Measurements from ENCODE around the gene TEK.

Gene TEK

GRCh38 chr9:27196383-27196782, 87.4 kb downstream of the TEK start:
- Histone ChIP-seq H3K4me2 (no peak overlapping the region), H3K4me1 (ENCODE audit: low read depth, poor library complexity, severe bottlenecking) (peaks cover 4% of the 10 kb centered on the region), H3K27ac (no peak overlapping the region), H3K9ac (no peak overlapping the region), H3K79me2 (ENCODE audit: insufficient read depth, low read depth) (no peaks in the 10 kb centered on the region), H3K27me3 (ENCODE audit: insufficient read depth, low read depth) (no peaks in the 10 kb centered on the region), H3K4me3 (IDR thresholded peaks at IDR 0.05; ENCODE audit: insufficient read depth, low read depth, low read length) (no peak overlapping the region), H2AFZ (ENCODE audit: low read depth) (no peak overlapping the region), H3K36me3 (ENCODE audit: insufficient read depth) (no peaks in the 10 kb centered on the region), H4K20me1 (ENCODE audit: insufficient read depth) (no peaks in the 10 kb centered on the region)
- TF ChIP-seq, protein P1, sequence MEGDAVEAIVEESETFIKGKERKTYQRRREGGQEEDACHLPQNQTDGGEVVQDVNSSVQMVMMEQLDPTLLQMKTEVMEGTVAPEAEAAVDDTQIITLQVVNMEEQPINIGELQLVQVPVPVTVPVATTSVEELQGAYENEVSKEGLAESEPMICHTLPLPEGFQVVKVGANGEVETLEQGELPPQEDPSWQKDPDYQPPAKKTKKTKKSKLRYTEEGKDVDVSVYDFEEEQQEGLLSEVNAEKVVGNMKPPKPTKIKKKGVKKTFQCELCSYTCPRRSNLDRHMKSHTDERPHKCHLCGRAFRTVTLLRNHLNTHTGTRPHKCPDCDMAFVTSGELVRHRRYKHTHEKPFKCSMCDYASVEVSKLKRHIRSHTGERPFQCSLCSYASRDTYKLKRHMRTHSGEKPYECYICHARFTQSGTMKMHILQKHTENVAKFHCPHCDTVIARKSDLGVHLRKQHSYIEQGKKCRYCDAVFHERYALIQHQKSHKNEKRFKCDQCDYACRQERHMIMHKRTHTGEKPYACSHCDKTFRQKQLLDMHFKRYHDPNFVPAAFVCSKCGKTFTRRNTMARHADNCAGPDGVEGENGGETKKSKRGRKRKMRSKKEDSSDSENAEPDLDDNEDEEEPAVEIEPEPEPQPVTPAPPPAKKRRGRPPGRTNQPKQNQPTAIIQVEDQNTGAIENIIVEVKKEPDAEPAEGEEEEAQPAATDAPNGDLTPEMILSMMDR (conservative IDR thresholded peaks at IDR 0.05; ENCODE audit: low read depth, low read length), result no peak

DNA sequence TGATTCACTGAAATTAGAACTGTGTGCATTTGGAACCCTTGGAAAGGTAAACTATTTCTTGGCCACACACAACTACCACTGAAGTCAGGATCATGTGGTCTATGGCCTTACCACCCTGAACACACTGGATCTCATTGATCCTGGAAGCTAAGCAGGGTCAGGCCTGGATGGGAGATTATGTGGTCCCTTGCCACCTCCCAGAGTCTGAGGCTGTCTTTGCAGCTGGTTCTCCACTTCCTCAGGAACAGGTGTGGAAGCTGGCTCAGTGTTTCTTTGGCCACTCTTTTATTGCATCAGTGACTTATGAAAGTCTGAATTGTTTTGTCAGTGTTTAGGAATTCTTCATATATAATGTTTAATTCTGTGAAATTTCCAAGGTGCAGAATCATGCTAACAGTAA, 89.2 kb downstream of the TEK start:
- H3K27ac ChIP-seq, result no peak overlapping the region
- H2AFZ ChIP-seq (ENCODE audit: low read depth), result no peak overlapping the region
- no peak overlapping the region for H3K4me2 ChIP-seq
- TF ChIP-seq, protein P1 (conservative IDR thresholded peaks at IDR 0.05; ENCODE audit: low read depth, low read length), result no peak
- peaks cover 4% of the 10 kb centered on the region for H3K4me1 ChIP-seq (ENCODE audit: low read depth, poor library complexity, severe bottlenecking)
- no peak overlapping the region for H3K9ac ChIP-seq
- no peak overlapping the region for H3K4me3 ChIP-seq (IDR thresholded peaks at IDR 0.05; ENCODE audit: insufficient read depth, low read depth, low read length)
- no peaks in the 10 kb centered on the region for H3K27me3 ChIP-seq (ENCODE audit: insufficient read depth, low read depth)
- no peaks in the 10 kb centered on the region for H4K20me1 ChIP-seq (ENCODE audit: insufficient read depth)
- no peaks in the 10 kb centered on the region for H3K36me3 ChIP-seq (ENCODE audit: insufficient read depth)
- no peaks in the 10 kb centered on the region for H3K79me2 ChIP-seq (ENCODE audit: insufficient read depth, low read depth)

- Histone ChIP-seq H3K4me3 (IDR thresholded peaks at IDR 0.05; ENCODE audit: insufficient read depth, low read depth, low read length) (no peak overlapping the region), H3K79me2 (ENCODE audit: insufficient read depth, low read depth) (no peaks in the 10 kb centered on the region), H3K36me3 (ENCODE audit: insufficient read depth) (no peaks in the 10 kb centered on the region), H3K27me3 (ENCODE audit: insufficient read depth, low read depth) (no peaks in the 10 kb centered on the region), H3K27ac (no peak overlapping the region), H2AFZ (ENCODE audit: low read depth) (no peak overlapping the region), H3K4me2 (no peak overlapping the region), H4K20me1 (ENCODE audit: insufficient read depth) (no peaks in the 10 kb centered on the region), H3K9ac (no peak overlapping the region), H3K4me1 (ENCODE audit: low read depth, poor library complexity, severe bottlenecking) (peaks cover 4% of the 10 kb centered on the region)
- TF ChIP-seq, protein P1 (conservative IDR thresholded peaks at IDR 0.05; ENCODE audit: low read depth, low read length), result no peak
Measured at GRCh38 chr9:27202056-27202455, 93.0 kb downstream of the TEK start.

DNA sequence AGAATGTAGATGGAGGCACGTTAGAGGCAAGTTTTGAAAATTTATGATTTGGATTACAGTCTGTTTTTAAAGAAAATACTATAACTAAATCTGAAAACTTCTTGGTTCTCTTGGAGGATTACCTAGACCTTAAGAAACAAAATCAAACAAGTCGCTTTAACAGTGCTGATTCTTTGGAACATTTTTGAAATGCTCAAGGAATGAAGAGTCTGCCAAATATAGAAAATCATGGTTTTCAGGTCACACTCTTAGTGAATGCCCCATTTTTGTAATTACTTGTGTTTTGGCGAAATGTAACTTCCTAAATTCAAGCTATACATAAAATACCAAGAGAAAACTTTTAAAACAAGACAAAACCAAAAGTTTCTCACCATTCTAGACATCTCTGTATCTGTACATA, 94.8 kb downstream of the TEK start:
- Histone ChIP-seq H3K4me2 (no peak overlapping the region), H3K4me3 (IDR thresholded peaks at IDR 0.05; ENCODE audit: insufficient read depth, low read depth, low read length) (no peak overlapping the region), H3K9ac (no peak overlapping the region), H4K20me1 (ENCODE audit: insufficient read depth) (no peaks in the 10 kb centered on the region), H3K27me3 (ENCODE audit: insufficient read depth, low read depth) (no peaks in the 10 kb centered on the region), H3K4me1 (ENCODE audit: low read depth, poor library complexity, severe bottlenecking) (no peaks in the 10 kb centered on the region), H3K27ac (no peak overlapping the region), H3K79me2 (ENCODE audit: insufficient read depth, low read depth) (no peaks in the 10 kb centered on the region), H3K36me3 (ENCODE audit: insufficient read depth) (no peaks in the 10 kb centered on the region), H2AFZ (ENCODE audit: low read depth) (no peak overlapping the region)
- TF ChIP-seq, protein P1 (conservative IDR thresholded peaks at IDR 0.05; ENCODE audit: low read depth, low read length), result no peak

All from KMS-11 (cell line).